ENCODE measurements around the gene TUG1. TPM values are rescaled to one million over a fixed set of nuclear protein-coding genes. Genes with fewer than 3 reads are reported as not detected.

The TUG1 gene
- total and polyA plus RNA-seq, 2 of the 4 experiments (the other 2 are of a cell fraction) = 60.6 to 68.8 TPM

DNA sequence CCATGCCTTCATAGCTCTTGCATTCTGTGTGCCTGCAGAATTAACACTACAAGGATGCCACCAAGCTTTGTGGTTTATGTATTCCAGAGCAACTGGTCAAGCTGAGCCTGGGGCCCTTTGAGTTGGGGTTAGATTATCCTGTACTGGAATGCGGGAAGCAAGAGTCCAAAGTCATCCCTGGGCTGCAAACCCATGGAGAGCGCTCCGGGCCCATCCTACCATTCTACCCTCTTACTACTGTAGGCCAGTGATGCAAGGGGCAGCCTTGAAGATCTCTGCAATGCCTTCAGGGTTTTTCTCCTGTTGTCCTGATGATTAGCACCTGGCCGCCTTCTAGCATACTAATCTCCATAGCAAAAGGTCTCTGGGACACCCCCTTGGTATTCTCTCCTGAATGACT is 51.3 kb downstream of the TUG1 start:
- ATAC-seq (ENCODE audit: low read depth) (no peak), DNase-seq (no peak)
- Histone ChIP-seq H3K79me1 (ENCODE audit: low read depth in 1 of 2, low read length in 2 of 2) (no peaks in the 10 kb centered on the region), H3K36me3 (ENCODE audit: control insufficient read depth, insufficient read depth, low read length) (no peaks in the 10 kb centered on the region), H3K14ac (replicated peaks; ENCODE audit: low read depth, low read length) (no peak overlapping the region), H3K9me1 (ENCODE audit: insufficient read depth, low read length) (no peaks in the 10 kb centered on the region), H3K27ac (ENCODE audit: insufficient read depth, low read length) (no peak overlapping the region), H3K9ac (ENCODE audit: low read depth, low read length) (no peak overlapping the region), H4K20me1 (ENCODE audit: insufficient read depth, low read length) (no peaks in the 10 kb centered on the region), H3K56ac (ENCODE audit: extremely low read depth, insufficient read depth, low read length) (no peak overlapping the region), H3K23ac (ENCODE audit: low read depth, low read length) (no peak overlapping the region), H2AK9ac (replicated peaks; ENCODE audit: low read depth, low read length, poor library complexity) (no peak overlapping the region), H2AFZ (replicated peaks; ENCODE audit: low read length, poor library complexity) (no peak overlapping the region), H3K27me3 (ENCODE audit: control insufficient read depth, insufficient read depth, low read length) (no peaks in the 10 kb centered on the region; the same call in 1 of the 2 replicates), H3K4me1 (ENCODE audit: control insufficient read depth, insufficient read depth, low read length) (peaks cover 3% of the 10 kb centered on the region; the same call in 1 of the 2 replicates), H2BK15ac (ENCODE audit: low read depth, low read length) (no peak overlapping the region), H3K9me3 (ENCODE audit: control insufficient read depth, insufficient read depth, low read length) (peaks cover 7% of the 10 kb centered on the region), H2AK5ac (ENCODE audit: low read depth, low read length) (no peak overlapping the region), H4K8ac (ENCODE audit: low read depth in 2 of 2, low read length in 2 of 2) (no peak overlapping the region), H3K18ac (ENCODE audit: low read depth, low read length) (no peak overlapping the region), H4K91ac (ENCODE audit: insufficient read depth, low read depth, low read length) (no peak overlapping the region), H4K5ac (ENCODE audit: low read depth, low read length) (no peak overlapping the region), H3K4me3 (ENCODE audit: insufficient read depth, low read depth, low read length) (no peak overlapping the region), H2BK120ac (ENCODE audit: low read depth, low read length) (no peak overlapping the region), H3K4ac (ENCODE audit: low read depth, low read length) (no peak overlapping the region), H3K4me2 (ENCODE audit: low read depth, low read length) (no peak overlapping the region), H2BK20ac (ENCODE audit: low read depth, low read length) (no peak overlapping the region), H2BK5ac (ENCODE audit: low read depth, low read length, poor library complexity, severe bottlenecking) (no peak overlapping the region)
- intact Hi-C loops (cut with micrococcal nuclease) (no loop called here), in situ Hi-C loops (cut with MboI; ENCODE audit: low sequenced_read_pairs) (no loop called here), dilution Hi-C loops (cut with HindIII; ENCODE audit: low sequenced_read_pairs, unreplicated experiment) (no loop called here)
- no TSS peak for BruUV-seq (replicated peaks)
- TF ChIP-seq SMC3 (IDR thresholded peaks at IDR 0.05; ENCODE audit: low read depth, low read length) = no peak
- TF ChIP-seq, protein P1, sequence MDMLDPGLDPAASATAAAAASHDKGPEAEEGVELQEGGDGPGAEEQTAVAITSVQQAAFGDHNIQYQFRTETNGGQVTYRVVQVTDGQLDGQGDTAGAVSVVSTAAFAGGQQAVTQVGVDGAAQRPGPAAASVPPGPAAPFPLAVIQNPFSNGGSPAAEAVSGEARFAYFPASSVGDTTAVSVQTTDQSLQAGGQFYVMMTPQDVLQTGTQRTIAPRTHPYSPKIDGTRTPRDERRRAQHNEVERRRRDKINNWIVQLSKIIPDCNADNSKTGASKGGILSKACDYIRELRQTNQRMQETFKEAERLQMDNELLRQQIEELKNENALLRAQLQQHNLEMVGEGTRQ (IDR thresholded peaks at IDR 0.05; ENCODE audit: low read depth, low read length) = no peak
- TF ChIP-seq, protein P2, sequence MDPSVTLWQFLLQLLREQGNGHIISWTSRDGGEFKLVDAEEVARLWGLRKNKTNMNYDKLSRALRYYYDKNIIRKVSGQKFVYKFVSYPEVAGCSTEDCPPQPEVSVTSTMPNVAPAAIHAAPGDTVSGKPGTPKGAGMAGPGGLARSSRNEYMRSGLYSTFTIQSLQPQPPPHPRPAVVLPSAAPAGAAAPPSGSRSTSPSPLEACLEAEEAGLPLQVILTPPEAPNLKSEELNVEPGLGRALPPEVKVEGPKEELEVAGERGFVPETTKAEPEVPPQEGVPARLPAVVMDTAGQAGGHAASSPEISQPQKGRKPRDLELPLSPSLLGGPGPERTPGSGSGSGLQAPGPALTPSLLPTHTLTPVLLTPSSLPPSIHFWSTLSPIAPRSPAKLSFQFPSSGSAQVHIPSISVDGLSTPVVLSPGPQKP (IDR thresholded peaks at IDR 0.05; ENCODE audit: borderline replicate concordance, low read depth, low read length) = no peak
- TF ChIP-seq RAD21 (IDR thresholded peaks at IDR 0.05; ENCODE audit: low read length) = no peak
- TF ChIP-seq, protein P3, sequence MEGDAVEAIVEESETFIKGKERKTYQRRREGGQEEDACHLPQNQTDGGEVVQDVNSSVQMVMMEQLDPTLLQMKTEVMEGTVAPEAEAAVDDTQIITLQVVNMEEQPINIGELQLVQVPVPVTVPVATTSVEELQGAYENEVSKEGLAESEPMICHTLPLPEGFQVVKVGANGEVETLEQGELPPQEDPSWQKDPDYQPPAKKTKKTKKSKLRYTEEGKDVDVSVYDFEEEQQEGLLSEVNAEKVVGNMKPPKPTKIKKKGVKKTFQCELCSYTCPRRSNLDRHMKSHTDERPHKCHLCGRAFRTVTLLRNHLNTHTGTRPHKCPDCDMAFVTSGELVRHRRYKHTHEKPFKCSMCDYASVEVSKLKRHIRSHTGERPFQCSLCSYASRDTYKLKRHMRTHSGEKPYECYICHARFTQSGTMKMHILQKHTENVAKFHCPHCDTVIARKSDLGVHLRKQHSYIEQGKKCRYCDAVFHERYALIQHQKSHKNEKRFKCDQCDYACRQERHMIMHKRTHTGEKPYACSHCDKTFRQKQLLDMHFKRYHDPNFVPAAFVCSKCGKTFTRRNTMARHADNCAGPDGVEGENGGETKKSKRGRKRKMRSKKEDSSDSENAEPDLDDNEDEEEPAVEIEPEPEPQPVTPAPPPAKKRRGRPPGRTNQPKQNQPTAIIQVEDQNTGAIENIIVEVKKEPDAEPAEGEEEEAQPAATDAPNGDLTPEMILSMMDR (conservative IDR thresholded peaks at IDR 0.05; ENCODE audit: low read depth, low read length) = no peak
- no peak for TF ChIP-seq FOS (IDR thresholded peaks at IDR 0.05; ENCODE audit: low read depth, low read length)
- TF ChIP-seq MAZ (IDR thresholded peaks at IDR 0.05; ENCODE audit: borderline replicate concordance, low read depth, low read length) = no peak
- no peak for TF ChIP-seq RCOR1 (IDR thresholded peaks at IDR 0.05; ENCODE audit: insufficient replicate concordance, low read length)
- WGBS, 2 experiments (ENCODE audit: extremely low coverage in 2 of 2, insufficient read length in 1 of 2) = 90% methylated on average over 2 of the region's 4 CpGs; no CpG with 5 or more reads in 1 of the 2 experiments
- ChIA-PET CTCF (no interaction called here), POLR2A (ENCODE audit: unreplicated experiment) (no interaction called here)

All from IMR-90 (cell line).